Hepatocyte (in vitro differentiated cells): ENCODE data around the gene MOB3B. TPM values are rescaled to one million over a fixed set of nuclear protein-coding genes. Genes with fewer than 3 reads are reported as not detected.
A peak's percentile ranks its signal among the peaks of the same experiment; 100 is the strongest.

Experiments
- DNase-seq: peaks from one replicate; pipeline ENCODE4 v3.0.0-alpha.2; 2016; ENCODE audit warnings: low spot score
- H2AFZ ChIP-seq: fragments of 200-600 bp; sonication (generic); 2 replicates; pipeline ENCODE4 v1.6.0; 2016; ENCODE audit warnings: antibody characterized with exemption, mild to moderate bottlenecking
- H3K27ac ChIP-seq: fragments of 200-600 bp; sonication (generic); 2 replicates; pipeline ENCODE4 v1.5.1; 2016; ENCODE audit warnings: mild to moderate bottlenecking
- H3K27me3 ChIP-seq: fragments of 200-600 bp; sonication (generic); 2 replicates; pipeline ENCODE4 v1.6.1; 2016
- H3K36me3 ChIP-seq: fragments of 200-600 bp; sonication (generic); replicated peaks from 2 replicates; pipeline ENCODE4 v1.5.1; 2016; ENCODE audit warnings: low read depth; ENCODE audit not compliant: insufficient read depth
- H3K4me1 ChIP-seq: fragments of 200-600 bp; sonication (generic); 2 replicates; pipeline ENCODE4 v1.5.1; 2016; ENCODE audit warnings: mild to moderate bottlenecking, moderate library complexity; ENCODE audit not compliant: insufficient read depth
- H3K4me2 ChIP-seq: fragments of 200-600 bp; sonication (generic); 2 replicates; pipeline ENCODE4 v1.6.0; 2016
- H3K4me3 ChIP-seq: fragments of 200-600 bp; sonication (generic); 2 replicates; pipeline ENCODE4 v1.5.1; 2016; ENCODE audit warnings: mild to moderate bottlenecking
- H3K79me2 ChIP-seq: fragments of 200-600 bp; sonication (generic); 2 replicates; pipeline ENCODE4 v1.6.0; 2017; ENCODE audit warnings: mild to moderate bottlenecking
- H3K9me2 ChIP-seq: fragments of 200-600 bp; sonication (generic); replicated peaks from 2 replicates; pipeline ENCODE4 v1.6.0; 2017; ENCODE audit warnings: mild to moderate bottlenecking; ENCODE audit not compliant: insufficient read depth
- H3K9me3 ChIP-seq: fragments of 200-600 bp; sonication (generic); 2 replicates; pipeline ENCODE4 v1.5.1; 2016; ENCODE audit warnings: low read depth, mild to moderate bottlenecking
- H4K20me1 ChIP-seq: fragments of 200-600 bp; sonication (generic); 2 replicates; pipeline ENCODE4 v1.6.0; 2016; ENCODE audit warnings: mild to moderate bottlenecking; ENCODE audit not compliant: insufficient read depth, poor library complexity, severe bottlenecking
- EZH2 ChIP-seq: fragments of 200-600 bp; sonication (generic); IDR thresholded peaks from 2 replicates; pipeline ENCODE4 v1.6.1; 2016; ENCODE audit warnings: antibody characterized with exemption, mild to moderate bottlenecking, borderline replicate concordance
- EZH2phosphoT487 ChIP-seq: fragments of 200-600 bp; sonication (generic); IDR thresholded peaks from one replicate; pipeline ENCODE4 v1.6.1; 2018; ENCODE audit warnings: antibody characterized with exemption, mild to moderate bottlenecking, low read depth, moderate library complexity; ENCODE audit not compliant: unreplicated experiment, severe bottlenecking
- WGBS: methylation state at CpG from one replicate; pipeline ENCODE4 v1.1.6; 2016; ENCODE audit warnings: low lambda C conversion rate; ENCODE audit errors: missing lambda C conversion rate; 5-methylcytosine and 5-hydroxymethylcytosine counted together
- polyA plus RNA-seq: library from polyadenylated mRNA; unstranded; fragments of >200 nt; fragmentation: Nextera tagmentation; extraction: Ambion mirVana; gene quantifications from 2 replicates; pipeline ENCODE4 v1.2.1, GENCODE V29; 2016
- total RNA-seq: library from RNA; depleted of rRNA; stranded (reverse); fragments of >200 nt; gene quantifications from 2 replicates; pipeline ENCODE4 v1.2.3, GENCODE V29; 2014
- TF ChIP-seq, protein P1 (sequence below): fragments of 200-600 bp; sonication (generic); IDR thresholded peaks from 2 replicates; pipeline ENCODE4 v1.5.1; 2016; ENCODE audit warnings: antibody characterized with exemption, mild to moderate bottlenecking; ENCODE audit not compliant: poor library complexity

MOB3B gene
- total and polyA plus RNA-seq, 2 experiments from 2014 or later = 13.3 to 13.5 TPM

DNA sequence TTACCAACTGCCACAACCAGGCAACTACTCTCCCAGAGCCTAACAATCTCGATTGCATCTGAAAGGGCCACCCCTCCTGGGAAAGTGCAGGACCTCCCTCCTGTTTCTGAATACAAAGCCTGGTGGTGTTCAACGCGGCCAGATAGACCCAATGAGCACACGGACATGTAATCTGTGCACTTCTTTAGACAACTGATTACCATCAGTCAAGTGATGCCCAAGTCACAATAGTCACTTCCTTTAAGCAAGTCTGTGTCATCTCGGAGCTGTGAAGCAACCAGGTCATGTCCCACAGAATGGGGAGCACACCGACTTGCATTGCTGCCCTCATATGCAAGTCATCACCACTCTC is 42.9 kb upstream of the MOB3B start:
- Histone ChIP-seq H2AFZ (peak overlapping the region; percentile 85), H3K4me1 (peaks cover 19% of the 10 kb centered on the region), H3K27ac (peak overlapping the region; percentile 100), H3K27me3 (no peaks in the 10 kb centered on the region), H4K20me1 (no peaks in the 10 kb centered on the region), H3K9me3 (no peaks in the 10 kb centered on the region), H3K4me2 (peak overlapping the region; percentile 77), H3K4me3 (peak overlapping the region; percentile 71), H3K9me2 (no peaks in the 10 kb centered on the region), H3K79me2 (peaks cover 41% of the 10 kb centered on the region), H3K36me3 (no peaks in the 10 kb centered on the region)
- 2% methylated on average over 6 of the region's 6 CpGs for WGBS
- TF ChIP-seq EZH2 = no peak
- TF ChIP-seq EZH2phosphoT487 = no peak
- TF ChIP-seq, protein P1, sequence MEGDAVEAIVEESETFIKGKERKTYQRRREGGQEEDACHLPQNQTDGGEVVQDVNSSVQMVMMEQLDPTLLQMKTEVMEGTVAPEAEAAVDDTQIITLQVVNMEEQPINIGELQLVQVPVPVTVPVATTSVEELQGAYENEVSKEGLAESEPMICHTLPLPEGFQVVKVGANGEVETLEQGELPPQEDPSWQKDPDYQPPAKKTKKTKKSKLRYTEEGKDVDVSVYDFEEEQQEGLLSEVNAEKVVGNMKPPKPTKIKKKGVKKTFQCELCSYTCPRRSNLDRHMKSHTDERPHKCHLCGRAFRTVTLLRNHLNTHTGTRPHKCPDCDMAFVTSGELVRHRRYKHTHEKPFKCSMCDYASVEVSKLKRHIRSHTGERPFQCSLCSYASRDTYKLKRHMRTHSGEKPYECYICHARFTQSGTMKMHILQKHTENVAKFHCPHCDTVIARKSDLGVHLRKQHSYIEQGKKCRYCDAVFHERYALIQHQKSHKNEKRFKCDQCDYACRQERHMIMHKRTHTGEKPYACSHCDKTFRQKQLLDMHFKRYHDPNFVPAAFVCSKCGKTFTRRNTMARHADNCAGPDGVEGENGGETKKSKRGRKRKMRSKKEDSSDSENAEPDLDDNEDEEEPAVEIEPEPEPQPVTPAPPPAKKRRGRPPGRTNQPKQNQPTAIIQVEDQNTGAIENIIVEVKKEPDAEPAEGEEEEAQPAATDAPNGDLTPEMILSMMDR = no peak
- DNase-seq = no peak

DNA sequence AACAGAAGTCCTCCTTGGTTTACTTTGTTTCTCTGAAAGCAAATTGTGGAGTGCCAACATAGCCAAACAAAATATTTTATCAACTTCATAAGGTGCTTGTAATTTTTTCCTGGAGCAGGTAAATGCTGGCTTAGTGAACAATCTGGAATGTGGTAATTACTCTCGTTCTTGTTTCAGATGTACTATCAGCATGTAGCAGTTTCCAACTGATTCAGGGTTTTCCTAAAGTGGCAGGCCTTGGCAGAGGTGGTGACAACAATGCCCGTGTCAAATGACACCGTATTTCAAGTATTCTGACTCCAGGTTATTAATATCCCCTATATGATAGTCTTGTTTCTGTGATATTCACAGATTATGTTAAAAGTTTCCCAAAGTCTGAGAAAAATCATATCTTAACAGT is 42.4 kb upstream of the MOB3B start:
- H3K36me3 ChIP-seq = no peaks in the 10 kb centered on the region
- H2AFZ ChIP-seq = no peak overlapping the region
- H3K27ac ChIP-seq = peak overlapping the region; percentile 100
- H4K20me1 ChIP-seq = no peaks in the 10 kb centered on the region
- H3K4me2 ChIP-seq = peak overlapping the region; percentile 77
- TF ChIP-seq, protein P1 = no peak
- TF ChIP-seq EZH2phosphoT487 (no peak), EZH2 (no peak)
- H3K79me2 ChIP-seq = peaks cover 46% of the 10 kb centered on the region
- H3K9me3 ChIP-seq = no peaks in the 10 kb centered on the region
- H3K9me2 ChIP-seq = no peaks in the 10 kb centered on the region
- H3K4me1 ChIP-seq = peaks cover 19% of the 10 kb centered on the region
- H3K4me3 ChIP-seq = no peak overlapping the region
- WGBS = 57% methylated on average over 3 of the region's 3 CpGs
- DNase-seq = no peak
- H3K27me3 ChIP-seq = no peaks in the 10 kb centered on the region

DNA sequence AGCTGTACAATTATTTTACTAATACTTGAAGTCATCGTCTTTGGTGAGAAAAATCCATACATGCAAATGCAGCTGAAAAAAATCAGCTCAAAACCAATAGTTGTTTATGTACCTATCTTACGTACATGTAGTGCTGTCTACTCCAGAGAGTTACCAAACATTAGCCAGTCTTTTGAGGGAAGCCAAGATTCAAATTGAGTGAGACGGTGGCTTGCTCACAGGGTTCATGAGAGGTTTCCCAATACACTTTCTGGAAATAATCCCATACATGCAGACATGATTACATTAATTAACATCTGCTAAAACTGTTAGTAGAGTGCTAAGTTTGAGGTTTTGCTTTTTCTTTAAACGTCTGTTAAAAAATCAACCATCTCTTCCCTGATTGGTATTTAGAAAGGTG is 41.4 kb upstream of the MOB3B start:
- Histone ChIP-seq H3K4me1 (peaks cover 19% of the 10 kb centered on the region), H3K79me2 (peaks cover 53% of the 10 kb centered on the region), H3K9me3 (no peaks in the 10 kb centered on the region), H2AFZ (no peak overlapping the region), H4K20me1 (no peaks in the 10 kb centered on the region), H3K27me3 (no peaks in the 10 kb centered on the region), H3K9me2 (no peaks in the 10 kb centered on the region), H3K4me2 (no peak overlapping the region), H3K4me3 (no peak overlapping the region), H3K36me3 (no peaks in the 10 kb centered on the region), H3K27ac (peak overlapping the region; percentile 100)
- DNase-seq = no peak
- TF ChIP-seq, protein P1 = no peak
- TF ChIP-seq EZH2phosphoT487 = no peak
- no peak for TF ChIP-seq EZH2
- 96% methylated on average over 4 of the region's 4 CpGs for WGBS

DNA sequence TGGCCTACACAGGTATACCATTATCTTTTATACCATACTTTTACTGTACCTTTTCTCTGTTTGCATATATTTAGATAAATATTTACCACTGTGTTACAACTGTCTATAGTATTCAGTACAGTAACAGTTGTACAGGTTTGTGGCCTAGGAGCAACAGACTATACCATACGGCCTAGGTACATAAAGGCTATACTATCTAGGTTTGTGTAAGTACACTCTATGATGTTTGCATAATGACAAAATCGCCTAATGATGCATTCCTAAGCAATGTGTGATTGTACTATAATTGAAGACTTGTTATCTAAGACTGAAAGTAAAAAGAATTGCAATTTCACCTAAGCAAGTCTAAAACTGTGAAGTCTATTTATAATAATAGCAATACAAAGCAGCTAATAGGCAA is 39.8 kb upstream of the MOB3B start:
- Histone ChIP-seq H2AFZ (no peak overlapping the region), H3K27ac (peak overlapping the region; percentile 64), H3K79me2 (peaks cover 56% of the 10 kb centered on the region), H4K20me1 (no peaks in the 10 kb centered on the region), H3K9me2 (no peaks in the 10 kb centered on the region), H3K36me3 (no peaks in the 10 kb centered on the region), H3K4me3 (no peak overlapping the region), H3K4me1 (peaks cover 19% of the 10 kb centered on the region), H3K4me2 (no peak overlapping the region), H3K27me3 (no peaks in the 10 kb centered on the region), H3K9me3 (no peaks in the 10 kb centered on the region)
- 49% methylated on average over 2 of the region's 2 CpGs for WGBS
- TF ChIP-seq EZH2 (no peak), EZH2phosphoT487 (no peak)
- TF ChIP-seq, protein P1 = no peak
- DNase-seq = peak; percentile 23
